ENCODE measurements around the gene DYNC2LI1.

Gene DYNC2LI1

GRCh38 chr2:43763091-43763490 is 10.7 kb upstream of the DYNC2LI1 start:
- DNase-seq (ENCODE audit: low spot score), result no peak

- DNase-seq (ENCODE audit: low spot score), result no peak
Observed at GRCh38 chr2:43764086-43764705, 9.6 kb upstream of the DYNC2LI1 start.

GRCh38 chr2:43766006-43766405 is 7.8 kb upstream of the DYNC2LI1 start:
- DNase-seq (ENCODE audit: low spot score), result no peak

- DNase-seq (ENCODE audit: low spot score), result no peak
Observed at GRCh38 chr2:43774617-43775016, 778 bp downstream of the DYNC2LI1 start.

GRCh38 chr2:43776324-43776723 is 2.5 kb downstream of the DYNC2LI1 start:
- no peak for DNase-seq (ENCODE audit: low spot score)

- DNase-seq (ENCODE audit: low spot score), result no peak
Observed at GRCh38 chr2:43777306-43777926, 3.6 kb downstream of the DYNC2LI1 start.

- no peak for DNase-seq (ENCODE audit: low spot score)
Observed at GRCh38 chr2:43778233-43778632, 4.4 kb downstream of the DYNC2LI1 start.

- DNase-seq (ENCODE audit: low spot score), result no peak
Observed at GRCh38 chr2:43787895-43788294, 14.1 kb downstream of the DYNC2LI1 start.

- DNase-seq (ENCODE audit: low spot score), result no peak
Observed at GRCh38 chr2:43788646-43789045, 14.8 kb downstream of the DYNC2LI1 start.

GRCh38 chr2:43790147-43790546 is 16.3 kb downstream of the DYNC2LI1 start:
- no peak for DNase-seq (ENCODE audit: low spot score)

- DNase-seq (ENCODE audit: low spot score), result no peak
Observed at GRCh38 chr2:43791035-43791765, 17.4 kb downstream of the DYNC2LI1 start.

- DNase-seq (ENCODE audit: low spot score), result no peak
Observed at GRCh38 chr2:43792653-43793052, 18.8 kb downstream of the DYNC2LI1 start.

GRCh38 chr2:43794956-43795355 is 21.1 kb downstream of the DYNC2LI1 start:
- DNase-seq (ENCODE audit: low spot score), result no peak

- no peak for DNase-seq (ENCODE audit: low spot score)
Observed at GRCh38 chr2:43796206-43796605, 22.4 kb downstream of the DYNC2LI1 start.

- no peak for DNase-seq (ENCODE audit: low spot score)
Observed at GRCh38 chr2:43798300-43798699, 24.5 kb downstream of the DYNC2LI1 start.

- no peak for DNase-seq (ENCODE audit: low spot score)
Observed at GRCh38 chr2:43800894-43801293, 27.1 kb downstream of the DYNC2LI1 start.

- no peak for DNase-seq (ENCODE audit: low spot score)
Observed at GRCh38 chr2:43802135-43802534, 28.3 kb downstream of the DYNC2LI1 start.

GRCh38 chr2:43803113-43803512 is 29.3 kb downstream of the DYNC2LI1 start:
- no peak for DNase-seq (ENCODE audit: low spot score)

GRCh38 chr2:43806719-43807031 is 32.8 kb downstream of the DYNC2LI1 start:
- no peak for DNase-seq (ENCODE audit: low spot score)

GRCh38 chr2:43810452-43810851 is 36.6 kb downstream of the DYNC2LI1 start:
- DNase-seq (ENCODE audit: low spot score), result no peak

GRCh38 chr2:43810888-43811287 is 37.0 kb downstream of the DYNC2LI1 start:
- DNase-seq (ENCODE audit: low spot score), result no peak

GRCh38 chr2:43812006-43812405 is 38.2 kb downstream of the DYNC2LI1 start:
- no peak for DNase-seq (ENCODE audit: low spot score)

GRCh38 chr2:43812947-43813346 is 39.1 kb downstream of the DYNC2LI1 start:
- DNase-seq (ENCODE audit: low spot score), result no peak

- DNase-seq (ENCODE audit: low spot score), result no peak
Observed at GRCh38 chr2:43814711-43815110, 40.9 kb downstream of the DYNC2LI1 start.
